HFFc6 (cell line): ENCODE results near the gene SUGP2. TPM values are rescaled to one million over a fixed set of nuclear protein-coding genes. Genes with fewer than 3 reads are reported as not detected.
A peak's percentile ranks its signal among the peaks of the same experiment; 100 is the strongest.
"Not testable (repeated sequence)": the region's sequence is repeated elsewhere in the genome, so short reads cannot be mapped to it uniquely, and the experiment has no call there.

Experiments used
- DNase-seq: peaks from one replicate; pipeline ENCODE4 v3.0.0-alpha.2; 2018
- H3K27ac Mint-ChIP-seq: 2 replicates; pipeline ENCODE4 v1.8.0; 2020; ENCODE audit warnings: mild to moderate bottlenecking, mixed read lengths
- H3K27me3 Mint-ChIP-seq: 2 replicates; pipeline ENCODE4 v1.8.0; 2021; ENCODE audit warnings: mild to moderate bottlenecking, moderate library complexity, mixed read lengths; ENCODE audit not compliant: insufficient read depth
- H3K36me3 Mint-ChIP-seq: 2 replicates; pipeline ENCODE4 v1.8.0; 2021; ENCODE audit warnings: low read depth, mixed read lengths
- H3K4me1 Mint-ChIP-seq: 2 replicates; pipeline ENCODE4 v1.8.0; 2020; ENCODE audit warnings: low read depth, mixed read lengths
- H3K4me3 Mint-ChIP-seq: 2 replicates; pipeline ENCODE4 v1.8.0; 2020; ENCODE audit warnings: mild to moderate bottlenecking, moderate library complexity, mixed read lengths
- H3K9me3 Mint-ChIP-seq: 2 replicates; pipeline ENCODE4 v1.8.0; 2020; ENCODE audit warnings: mild to moderate bottlenecking, mixed read lengths
- CTCF ChIP-seq: fragments of 200-600 bp; sonication (generic); IDR thresholded peaks from 2 replicates; pipeline ENCODE4 v1.5.0; 2021; ENCODE audit warnings: antibody characterized with exemption, mild to moderate bottlenecking
- total RNA-seq, 6 experiments: library from RNA; stranded (reverse); fragmentation: NEBNext Ultra II Directional; extraction: Animal tissue kit (Norgen Biotek cat#: 25700); gene quantifications; 2 replicates in 1 of 6; 3 replicates in 5 of 6; pipeline ENCODE4 v1.2.3, GENCODE V29; 2021

The SUGP2 gene
- total RNA-seq, 6 experiments from 2014 or later: 57.6 to 71.5 (median 61.8) TPM

GRCh38 chr19:19027228-19027627, 6.1 kb downstream of the SUGP2 start:
- Mint-ChIP-seq H3K36me3 (peaks cover 41% of the 10 kb centered on the region), H3K4me3 (no peak overlapping the region), H3K27ac (0 out of 2 replicates have a peak overlapping the region, but pooled peaks have one; percentile 6), H3K27me3 (no peaks in the 10 kb centered on the region), H3K9me3 (no peaks in the 10 kb centered on the region), H3K4me1 (peaks cover 25% of the 10 kb centered on the region)
- no peak for DNase-seq
- TF ChIP-seq CTCF: no peak

- no peak overlapping the region for H3K4me3 Mint-ChIP-seq
- H3K27ac Mint-ChIP-seq: no peak overlapping the region
- H3K27me3 Mint-ChIP-seq: peaks cover 1% of the 10 kb centered on the region; the same call in 1 of the 2 replicates
- no peak for DNase-seq
- no peak; the same call in 1 of the 2 replicates for TF ChIP-seq CTCF
- H3K4me1 Mint-ChIP-seq: peaks cover 27% of the 10 kb centered on the region
- H3K9me3 Mint-ChIP-seq: no peaks in the 10 kb centered on the region
- H3K36me3 Mint-ChIP-seq: peaks cover 38% of the 10 kb centered on the region
These were observed 6.9 kb downstream of the SUGP2 start for GRCh38 chr19:19026299-19026971.

- H3K9me3 Mint-ChIP-seq: no peaks in the 10 kb centered on the region
- peaks cover 32% of the 10 kb centered on the region for H3K4me1 Mint-ChIP-seq
- TF ChIP-seq CTCF: no peak
- no peak for DNase-seq
- H3K36me3 Mint-ChIP-seq: peaks cover 42% of the 10 kb centered on the region
- peaks cover 1% of the 10 kb centered on the region; the same call in 1 of the 2 replicates for H3K27me3 Mint-ChIP-seq
- H3K27ac Mint-ChIP-seq: no peak overlapping the region
- H3K4me3 Mint-ChIP-seq: no peak overlapping the region
These were observed 7.5 kb downstream of the SUGP2 start for GRCh38 chr19:19025861-19026260.

GRCh38 chr19:19023376-19023775, 9.9 kb downstream of the SUGP2 start:
- Mint-ChIP-seq H3K4me1 (peaks cover 37% of the 10 kb centered on the region), H3K27ac (peak overlapping the region; percentile 94), H3K36me3 (peaks cover 42% of the 10 kb centered on the region)
- not testable (repeated sequence) for H3K9me3 Mint-ChIP-seq, H3K4me3 Mint-ChIP-seq, H3K27me3 Mint-ChIP-seq, DNase-seq

GRCh38 chr19:19022380-19022961, 10.8 kb downstream of the SUGP2 start:
- Mint-ChIP-seq H3K9me3 (no peaks in the 10 kb centered on the region), H3K36me3 (peaks cover 35% of the 10 kb centered on the region), H3K27ac (peak overlapping the region; percentile 94)

More at GRCh38 chr19:19022380-19022961, 10.8 kb downstream of the SUGP2 start:
- TF ChIP-seq CTCF: no peak
- Mint-ChIP-seq H3K27me3 (peaks cover 1% of the 10 kb centered on the region), H3K4me1 (peaks cover 37% of the 10 kb centered on the region), H3K4me3 (peak overlapping the region; percentile 59; the same call in 1 of the 2 replicates)
- no peak for DNase-seq
